ENCODE data around the gene TBC1D3B.
"Not testable (repeated sequence)": the region's sequence is repeated elsewhere in the genome, so short reads cannot be mapped to it uniquely, and the experiment has no call there.

Gene TBC1D3B

GRCh38 chr17:36176536-36176935, at the start of gene TBC1D3B:
Gene TBC1D3B, minus strand, starts transcription at chr17:36176636. Its CDS starts 1,586 bp downstream, at chr17:36175050.
- not testable (repeated sequence) for DNase-seq (ENCODE audit: low spot score)

DNA sequence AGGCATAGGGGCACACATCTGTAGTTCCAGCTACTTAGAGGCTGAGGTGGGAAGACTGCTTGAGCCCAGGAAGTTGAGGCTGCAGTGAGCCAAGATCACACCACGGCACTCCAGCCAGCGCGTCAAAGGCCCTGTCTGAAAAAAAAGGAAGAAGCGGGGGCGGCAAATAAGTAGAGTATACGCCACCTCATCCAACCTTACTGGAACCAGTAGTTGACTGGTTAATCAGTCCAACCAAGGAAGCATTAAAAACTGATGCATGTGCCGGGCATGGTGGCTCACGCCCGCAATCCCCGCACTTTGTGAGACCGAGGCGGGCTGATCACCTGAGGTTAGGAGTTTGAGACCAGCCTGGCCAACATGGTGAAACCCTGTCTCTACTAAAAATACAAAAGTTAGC, 46.5 kb upstream of the TBC1D3B start:
- not testable (repeated sequence) for DNase-seq (ENCODE audit: low spot score)

GRCh38 chr17:36221581-36222100, 45.2 kb upstream of the TBC1D3B start:
- not testable (repeated sequence) for DNase-seq (ENCODE audit: low spot score)

DNA sequence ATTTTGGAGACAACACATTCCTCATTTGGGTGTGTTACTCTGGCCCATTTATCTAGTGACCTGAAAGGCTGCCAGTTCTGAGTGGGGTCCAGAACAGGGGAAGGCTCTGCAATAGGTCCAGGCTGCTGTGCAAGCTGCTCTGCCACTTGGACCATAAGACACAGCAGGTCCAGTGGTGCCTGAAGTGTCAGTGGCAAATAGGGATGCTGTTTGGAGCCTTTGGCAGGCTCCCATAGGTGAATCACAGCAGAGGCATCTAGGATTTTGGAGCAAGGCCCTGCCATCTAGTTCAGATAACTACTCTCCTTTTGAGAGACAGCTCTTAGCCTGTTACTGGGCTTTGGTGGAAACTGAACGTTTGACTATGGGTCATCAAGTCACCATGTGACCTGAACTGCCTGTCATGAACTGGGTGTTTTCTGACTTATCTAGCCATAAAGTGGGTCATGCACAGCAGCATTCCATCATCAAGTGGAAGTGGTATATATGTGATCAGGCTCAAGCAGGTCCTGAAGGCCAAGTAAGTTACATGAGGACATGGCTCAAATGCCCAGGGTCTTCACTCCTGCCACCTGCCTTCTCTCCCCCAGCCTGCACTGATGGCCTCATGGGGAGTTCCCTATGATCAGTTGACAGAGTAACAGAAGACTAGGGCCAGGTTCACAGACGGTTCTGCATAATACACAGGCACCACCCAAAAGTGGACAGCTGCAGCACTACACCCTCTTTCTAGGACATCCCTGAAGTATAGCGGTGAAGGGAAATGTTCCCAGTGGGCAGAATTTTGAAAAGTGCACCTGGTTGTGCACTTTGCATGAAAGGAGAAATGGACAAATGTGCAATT, 44.5 kb upstream of the TBC1D3B start:
- not testable (repeated sequence) for DNase-seq (ENCODE audit: low spot score)

DNA sequence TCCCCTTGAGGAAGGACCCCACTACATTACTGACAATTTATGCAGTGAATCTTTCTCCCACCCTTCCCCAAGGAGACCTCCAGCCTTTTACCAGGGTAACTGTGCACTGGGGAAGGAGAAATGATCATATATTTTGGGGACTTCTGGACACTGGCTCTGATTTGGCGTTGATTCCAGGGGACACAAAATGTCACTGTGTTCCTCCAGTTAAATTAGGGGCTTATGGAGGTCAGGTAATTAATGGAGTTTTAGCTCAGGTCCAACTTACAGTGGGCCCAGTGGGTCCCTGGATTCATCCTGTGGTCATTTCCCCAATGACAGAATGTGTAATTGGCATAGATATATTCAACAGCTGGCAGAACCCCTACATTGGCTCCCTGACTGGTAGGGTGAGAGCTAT, 43.1 kb upstream of the TBC1D3B start:
- not testable (repeated sequence) for DNase-seq (ENCODE audit: low spot score)

DNA sequence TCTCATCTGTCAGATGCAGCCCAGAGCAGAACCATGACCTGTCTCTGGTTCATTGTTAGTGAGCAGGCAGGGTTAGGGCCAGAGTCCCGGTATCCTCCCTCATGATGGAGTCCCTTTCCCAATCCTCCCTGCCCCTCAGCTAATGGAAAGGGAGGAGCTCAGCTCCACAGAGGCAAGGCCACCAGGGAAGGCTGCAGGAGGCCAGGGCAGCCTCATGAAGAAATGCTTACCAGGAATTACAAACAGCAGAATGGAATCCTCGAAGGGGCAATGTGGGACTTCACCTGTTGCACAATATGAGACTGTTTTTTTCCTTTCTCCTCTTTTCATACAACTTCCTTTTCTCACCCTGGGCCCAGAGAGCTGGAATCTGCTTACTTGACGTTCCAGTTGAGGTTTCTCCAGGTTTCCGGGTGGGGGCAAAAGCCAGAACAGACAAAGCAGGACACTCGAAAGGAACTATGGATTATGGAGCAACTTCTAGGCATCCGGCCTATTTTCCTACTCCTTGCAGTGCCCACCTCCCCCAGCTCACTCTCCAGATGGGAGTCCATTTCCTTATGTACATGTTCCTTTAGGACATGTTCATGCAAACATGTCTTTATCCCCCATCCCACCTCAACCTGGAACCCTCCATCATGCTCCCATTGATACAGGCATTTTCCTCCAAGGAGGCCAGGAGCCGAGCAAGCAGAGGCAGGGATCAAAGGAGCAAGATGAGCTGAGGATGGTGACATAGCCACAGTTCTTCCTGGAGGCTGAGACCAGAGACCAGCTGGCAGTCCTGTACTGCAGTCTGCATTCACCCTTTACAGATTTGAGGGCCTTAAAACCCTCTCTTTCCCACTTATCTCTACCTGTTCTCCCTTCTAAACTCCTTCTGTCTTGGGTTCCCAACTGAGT, 39.2 kb upstream of the TBC1D3B start:
- not testable (repeated sequence) for DNase-seq (ENCODE audit: low spot score)

DNA sequence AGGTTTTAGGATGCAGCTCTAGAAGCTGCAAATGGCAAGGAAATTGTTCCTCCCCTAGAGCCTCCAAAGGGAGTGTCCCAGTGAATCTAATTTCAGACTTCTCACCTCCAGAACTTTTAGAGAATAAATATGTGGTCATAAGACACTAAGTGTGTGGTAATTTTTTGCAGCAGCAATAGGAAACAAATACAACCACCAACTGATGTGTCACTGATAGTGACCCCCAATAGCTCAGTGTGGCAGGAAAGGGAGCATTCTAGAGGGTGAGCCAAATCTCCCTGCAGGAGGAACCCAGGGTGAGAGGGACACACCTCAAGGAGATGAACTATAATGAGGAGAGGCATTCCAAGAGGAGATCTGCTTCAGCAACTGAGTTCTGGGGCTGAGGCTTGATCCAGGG, 38.5 kb upstream of the TBC1D3B start:
- DNase-seq (ENCODE audit: low spot score): no peak

DNA sequence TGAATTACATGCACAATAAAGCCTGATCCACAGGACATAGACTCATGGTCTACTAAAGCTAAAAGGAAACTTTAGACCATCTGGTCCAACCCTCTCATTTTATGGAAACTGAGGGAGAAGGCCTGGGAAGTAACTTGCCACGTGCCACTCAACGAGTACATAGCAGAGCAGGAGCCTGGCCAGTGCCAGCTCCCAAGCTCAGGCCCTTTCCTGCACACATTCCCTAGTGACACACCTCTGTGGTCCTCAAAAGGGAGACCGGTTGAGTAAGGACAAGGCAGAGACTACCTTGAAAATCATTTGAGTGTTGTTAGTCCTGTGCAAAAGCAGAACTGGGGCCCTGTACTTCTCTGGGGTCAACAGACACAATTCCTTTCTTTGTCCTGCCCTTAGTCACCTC, 37.3 kb upstream of the TBC1D3B start:
- no peak for DNase-seq (ENCODE audit: low spot score)

- DNase-seq (ENCODE audit: low spot score): no peak
Observed at GRCh38 chr17:36212966-36213365, 36.5 kb upstream of the TBC1D3B start.

- DNase-seq (ENCODE audit: low spot score): no peak
Observed at GRCh38 chr17:36212272-36212605, 35.8 kb upstream of the TBC1D3B start.

GRCh38 chr17:36211484-36212271, 35.2 kb upstream of the TBC1D3B start:
- not testable (repeated sequence) for DNase-seq (ENCODE audit: low spot score)

- DNase-seq (ENCODE audit: low spot score): not testable (repeated sequence)
Observed at GRCh38 chr17:36210439-36211211, 34.2 kb upstream of the TBC1D3B start, which contains the start of gene CCL4L2. Gene CCL4L2, plus strand, starts transcription at chr17:36211063.

GRCh38 chr17:36209575-36209974, 33.1 kb upstream of the TBC1D3B start:
- DNase-seq (ENCODE audit: low spot score): no peak

DNA sequence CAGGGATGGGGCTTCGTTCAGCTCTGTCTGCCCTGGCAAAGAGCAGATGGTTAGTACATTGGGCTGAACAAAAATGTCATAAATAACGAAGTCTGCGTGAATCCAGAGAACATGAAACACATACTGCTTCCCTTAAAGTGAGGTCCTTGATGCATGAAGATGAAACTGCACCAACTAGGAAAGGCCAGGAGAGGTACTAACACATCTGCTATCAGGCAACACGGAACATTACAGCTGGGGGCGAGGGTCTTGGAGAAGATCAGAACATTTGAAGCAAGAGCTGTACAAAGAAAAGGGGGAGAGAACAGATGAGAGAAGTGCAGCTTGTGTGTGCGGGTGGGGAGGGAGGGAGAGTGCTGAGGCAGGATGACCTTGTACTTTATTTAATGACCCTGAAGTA, 30.9 kb upstream of the TBC1D3B start:
- not testable (repeated sequence) for DNase-seq (ENCODE audit: low spot score)

DNA sequence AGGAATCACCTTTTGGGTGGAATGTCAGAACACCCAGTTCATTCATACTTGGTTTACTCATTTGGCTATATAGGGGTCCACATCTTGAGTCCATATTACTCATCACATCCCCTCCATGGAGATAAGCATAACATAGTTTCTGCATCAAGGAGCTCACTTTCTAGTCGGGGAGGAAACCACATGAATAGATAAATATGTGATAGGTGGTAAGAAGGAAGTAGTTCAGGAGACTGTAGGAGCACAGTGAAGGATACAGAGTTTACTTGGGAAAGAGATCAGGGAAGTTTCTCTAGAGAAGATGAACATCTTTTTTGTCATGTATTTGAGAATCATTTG, 30.0 kb upstream of the TBC1D3B start:
- not testable (repeated sequence) for DNase-seq (ENCODE audit: low spot score)

GRCh38 chr17:36205637-36206485, 29.4 kb upstream of the TBC1D3B start:
- no peak for DNase-seq (ENCODE audit: low spot score)

GRCh38 chr17:36204724-36205500, 28.5 kb upstream of the TBC1D3B start:
- no peak for DNase-seq (ENCODE audit: low spot score)

DNA sequence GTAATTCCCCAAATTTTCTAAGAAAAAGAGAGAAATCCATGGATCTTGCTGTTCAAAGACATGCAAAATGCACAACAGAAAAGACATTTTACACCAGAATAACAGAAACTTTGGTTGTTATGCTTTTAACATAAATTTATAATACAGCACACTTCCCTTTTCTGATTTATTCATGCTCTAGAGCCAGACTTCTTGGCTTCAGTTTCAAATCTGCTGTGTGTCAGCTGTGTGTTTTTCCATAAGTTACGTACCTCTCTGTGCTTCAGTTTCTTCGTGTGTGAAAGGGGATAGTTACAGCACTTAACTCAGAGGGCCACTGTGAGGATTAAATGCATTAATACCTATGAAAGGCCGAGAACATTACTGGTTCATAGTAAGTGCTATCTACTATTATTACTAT, 26.9 kb upstream of the TBC1D3B start:
- no peak for DNase-seq (ENCODE audit: low spot score)

DNA sequence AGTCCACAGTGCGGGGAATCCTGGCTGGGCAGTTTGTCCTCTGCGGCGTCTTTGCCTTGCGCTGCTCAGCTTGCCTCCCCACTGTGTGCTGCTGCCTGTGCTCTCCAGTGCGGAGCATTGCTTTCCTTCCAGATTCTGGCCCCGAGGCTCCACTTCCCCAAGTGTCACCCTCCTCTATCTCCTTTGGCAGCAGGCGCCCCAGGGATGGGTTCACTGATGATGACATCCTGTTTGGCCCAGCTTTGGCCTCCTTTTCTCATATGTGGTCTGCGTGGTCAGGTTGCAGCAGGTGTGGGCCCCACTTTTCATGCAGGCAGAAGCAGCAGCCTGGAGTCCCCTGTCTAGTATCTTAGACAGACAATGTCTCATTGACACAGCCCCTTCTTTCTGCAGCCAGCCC, 25.1 kb upstream of the TBC1D3B start:
- not testable (repeated sequence) for DNase-seq (ENCODE audit: low spot score)

Measured in activated CD4-positive, alpha-beta T cell treated with anti-CD3 and anti-CD28 coated beads, Interleukin-2, Interleukin-4, amounts not matched to agents 100 ng/mL and 50 ng/mL, durations not matched to agents 16 hours and 8 hours (primary cell).